Superior temporal gyrus (tissue), 1 donor: Measurements from ENCODE around the gene RAX.

Experiments used
- DNase-seq: peaks from one replicate; pipeline ENCODE4 v3.0.0-alpha.2; 2016; ENCODE audit errors: extremely low spot score

Gene RAX

DNA sequence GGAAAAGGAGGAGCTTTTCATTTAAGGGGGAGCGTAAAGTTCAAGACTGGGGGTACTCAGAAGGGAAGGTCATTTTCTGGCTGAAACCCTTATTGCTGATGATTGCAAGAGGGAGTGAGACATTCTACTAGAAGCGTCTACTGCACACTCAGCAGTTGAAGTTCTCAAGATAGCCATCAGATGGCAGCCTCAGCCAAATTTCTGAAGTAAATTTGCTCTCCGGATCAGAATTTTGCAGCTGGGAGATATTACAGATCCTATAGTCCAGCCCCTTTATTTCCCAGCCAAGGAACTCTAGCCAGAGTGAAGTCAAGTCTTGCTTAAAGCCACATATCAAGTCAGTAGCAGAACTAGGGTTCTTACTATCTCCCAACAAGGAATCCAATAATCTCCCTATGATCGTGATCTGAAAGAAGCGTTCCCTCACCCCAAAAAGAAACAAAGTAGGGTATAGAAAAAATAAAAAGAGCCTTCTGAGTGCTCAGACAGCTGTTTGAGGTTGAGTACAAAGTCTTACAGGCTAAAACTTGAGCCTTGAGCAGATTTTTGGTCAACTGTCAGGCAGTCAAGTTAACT is 24.0 kb downstream of the RAX start:
- DNase-seq, result peak; percentile 89

DNA sequence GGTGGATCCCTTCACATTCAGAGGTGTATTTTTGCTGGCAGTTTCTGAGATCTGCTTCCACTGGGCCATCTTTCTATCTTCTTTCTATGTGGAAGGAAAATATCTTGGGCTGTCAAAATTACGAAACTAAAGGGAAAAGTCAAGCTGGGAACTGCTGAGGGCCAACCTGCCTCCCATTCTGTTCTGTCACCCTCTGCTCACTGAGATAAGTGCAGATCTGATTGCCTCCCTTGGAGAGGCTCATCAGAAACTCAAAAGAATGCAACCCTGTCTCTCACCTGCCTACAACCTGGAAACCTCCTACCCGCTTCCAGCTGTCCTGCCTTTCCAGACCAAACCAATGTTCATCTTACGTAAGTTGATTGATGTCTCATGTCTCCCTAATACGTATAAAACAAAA is 26.5 kb downstream of the RAX start:
- no peak for DNase-seq

DNA sequence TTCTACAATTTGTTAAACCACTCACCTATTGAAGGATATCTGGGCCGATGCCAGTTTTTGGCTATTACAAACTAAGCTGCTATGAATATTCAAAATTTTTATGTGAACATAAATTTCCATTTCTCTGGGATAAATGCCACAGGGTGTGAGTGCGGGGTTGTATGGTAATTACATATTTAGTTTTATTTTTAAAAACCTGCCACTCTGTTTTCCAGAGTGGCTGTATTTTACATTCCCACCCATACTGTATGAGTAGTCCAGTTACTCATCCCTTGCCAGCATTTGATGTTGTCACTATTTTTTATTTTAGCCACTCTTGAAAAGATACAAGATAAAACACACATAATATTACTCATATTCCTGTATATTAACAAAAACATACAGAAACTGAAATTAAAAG is 30.3 kb downstream of the RAX start:
- no peak for DNase-seq

DNA sequence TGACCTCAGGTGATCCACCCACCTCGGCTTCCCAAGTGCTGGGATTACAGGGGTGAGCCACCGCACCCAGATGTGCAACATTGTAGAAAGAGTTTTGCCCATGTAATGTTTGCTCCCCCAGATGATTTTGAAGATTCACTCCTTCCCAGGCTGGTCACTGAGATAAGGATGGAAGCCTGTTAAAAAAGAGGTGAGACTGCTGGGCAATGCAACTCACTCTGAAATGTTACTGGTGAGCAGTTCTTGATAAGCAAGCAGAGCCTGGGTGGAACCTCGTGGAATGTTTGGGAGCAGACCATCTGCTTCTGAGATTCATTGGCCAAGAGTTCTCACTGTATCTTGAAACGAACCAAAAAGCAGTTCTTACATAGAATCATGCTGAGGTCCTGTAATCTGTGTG is 33.6 kb downstream of the RAX start:
- no peak for DNase-seq

DNA sequence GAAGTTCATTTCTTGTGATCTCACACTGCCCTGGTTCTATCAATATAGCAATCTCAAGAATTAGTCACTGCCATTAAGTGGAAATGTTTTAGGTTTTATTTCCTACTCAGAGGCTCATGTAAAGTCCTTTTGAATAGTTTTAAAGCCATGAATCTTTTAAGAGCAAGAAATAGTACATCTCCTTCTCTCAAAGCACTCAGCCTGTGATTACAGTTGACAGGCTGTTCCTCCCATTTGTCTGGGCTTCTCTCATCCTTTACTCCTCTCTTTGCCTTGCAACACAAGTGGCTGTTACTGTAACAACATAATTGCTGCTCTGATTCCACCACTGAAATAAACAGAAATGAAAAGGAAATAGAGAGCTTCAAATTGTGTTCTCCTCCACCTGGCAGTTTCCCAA is 34.9 kb downstream of the RAX start:
- DNase-seq, result no peak

DNA sequence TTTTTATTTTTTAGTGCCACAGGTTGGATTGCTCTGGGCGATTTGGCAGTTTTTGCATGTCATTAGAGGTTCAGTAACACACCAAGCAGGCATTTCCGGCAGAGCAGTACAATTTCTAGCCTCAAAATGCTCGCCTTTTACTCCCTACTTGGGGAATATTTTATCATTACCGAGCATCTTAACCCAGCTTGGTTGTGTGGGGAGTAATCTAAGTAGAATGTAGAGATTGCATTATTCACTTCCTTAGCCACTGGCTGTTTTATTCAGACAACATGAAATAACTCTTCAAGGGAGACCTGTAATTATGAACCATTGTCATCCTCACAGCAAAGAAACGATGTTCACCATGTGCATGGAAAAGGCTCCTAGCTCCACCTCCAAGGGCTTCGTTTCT is 40.2 kb downstream of the RAX start:
- no peak for DNase-seq

DNA sequence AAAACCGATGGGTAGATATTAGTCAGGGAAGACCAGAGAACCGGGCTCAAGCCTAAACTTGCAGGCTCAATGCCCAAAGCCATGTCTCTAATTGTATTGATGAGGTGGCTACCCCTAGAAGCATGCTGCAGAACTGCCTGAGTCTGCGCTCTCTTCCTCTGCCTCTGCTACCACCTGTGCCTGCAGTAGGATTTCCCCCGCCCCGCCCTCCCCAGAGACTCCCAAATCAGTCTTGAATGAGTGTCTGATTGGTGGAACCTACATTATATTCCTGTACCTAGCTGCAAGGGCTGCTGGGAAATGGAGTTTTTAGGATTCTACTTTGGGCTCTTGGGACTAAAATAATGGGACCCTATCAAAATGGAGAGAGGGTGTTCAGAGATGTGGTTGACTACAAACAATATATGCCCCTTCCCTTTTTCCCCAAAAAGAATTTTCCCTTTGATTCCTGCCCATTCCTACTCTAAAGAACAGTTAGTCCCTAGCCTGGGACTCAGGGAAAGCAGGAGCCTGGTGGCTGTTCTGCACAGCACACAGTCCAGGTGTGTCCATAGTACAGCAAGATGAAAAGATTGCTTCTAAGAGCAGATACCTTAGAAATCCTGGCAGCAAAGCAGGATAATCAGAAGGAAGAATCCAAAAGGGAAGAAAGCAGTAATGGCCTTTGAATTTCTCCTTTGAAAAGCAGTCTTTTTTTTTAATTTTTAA is 40.8 kb downstream of the RAX start:
- DNase-seq, result no peak

DNA sequence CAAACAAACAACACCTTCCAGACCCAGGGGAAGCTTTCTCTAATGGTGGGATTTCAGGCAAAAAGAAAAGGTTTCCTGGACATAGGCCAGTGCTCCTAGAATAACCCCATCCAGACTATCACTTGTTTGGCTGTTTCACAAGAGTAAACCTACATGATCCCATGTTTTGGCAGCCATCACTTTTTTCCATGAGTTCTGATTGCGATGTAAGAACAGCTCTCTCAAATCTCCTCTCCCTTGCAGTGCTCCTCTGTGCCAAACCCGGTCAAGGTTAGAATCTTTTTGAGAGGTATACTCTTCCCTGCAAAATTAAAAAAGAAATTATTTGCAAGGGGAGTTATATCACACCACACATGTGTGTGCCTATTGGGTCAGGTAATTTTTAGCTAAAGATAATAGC is 41.4 kb downstream of the RAX start:
- DNase-seq, result no peak

DNA sequence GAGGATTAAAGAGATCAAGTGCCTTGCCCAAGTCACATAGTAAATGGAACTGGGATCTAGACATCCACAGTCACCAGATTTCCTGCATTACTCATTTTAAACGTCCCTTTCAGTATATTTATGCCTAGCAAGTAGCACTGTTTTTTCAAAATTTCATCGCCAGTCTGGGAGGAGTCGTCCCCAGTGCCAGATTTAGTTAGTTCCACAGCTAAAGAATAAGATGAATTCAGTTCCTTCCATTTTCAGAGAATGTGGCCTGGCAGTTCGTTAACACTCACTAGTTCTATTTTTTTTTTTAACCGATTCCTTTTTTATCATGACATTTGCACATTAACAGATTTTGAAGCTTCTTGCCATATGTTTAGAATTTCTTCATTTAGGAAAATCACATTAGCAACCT is 42.1 kb downstream of the RAX start:
- peak; percentile 43 for DNase-seq

DNA sequence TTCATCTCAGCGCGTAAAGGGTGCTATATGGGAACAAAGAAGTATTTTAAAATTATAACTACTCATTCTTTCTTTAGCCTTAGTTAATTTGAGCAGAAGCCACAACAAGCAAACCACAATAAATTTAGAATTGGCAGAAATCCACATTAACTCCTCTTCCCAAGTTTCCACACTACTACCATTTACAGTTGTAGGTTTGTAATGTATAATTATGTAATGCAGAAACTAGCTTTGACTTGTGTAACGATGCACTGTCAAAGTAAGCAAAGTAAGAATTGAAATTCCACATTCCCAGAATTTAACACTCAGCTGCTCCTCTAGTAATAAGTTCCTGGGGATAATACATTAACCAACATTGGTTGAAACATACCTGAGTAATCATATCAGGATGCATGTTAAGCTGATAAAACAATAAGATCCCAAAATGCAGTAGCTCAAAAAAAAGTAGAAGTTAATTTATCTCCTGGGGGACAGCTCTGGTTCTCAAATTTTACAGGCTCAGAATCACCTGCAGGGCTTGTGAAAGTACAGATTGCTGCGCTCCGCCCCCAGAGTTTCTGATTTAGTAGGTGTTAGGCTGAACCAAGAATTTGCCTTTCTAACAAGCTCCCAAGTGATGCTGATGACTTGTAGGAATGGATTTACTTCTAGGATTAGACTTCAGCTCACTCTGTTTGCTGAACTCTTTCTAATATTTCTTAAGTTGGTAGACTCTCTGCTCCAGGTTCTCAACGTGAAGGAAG is 43.4 kb downstream of the RAX start:
- DNase-seq, result no peak

DNA sequence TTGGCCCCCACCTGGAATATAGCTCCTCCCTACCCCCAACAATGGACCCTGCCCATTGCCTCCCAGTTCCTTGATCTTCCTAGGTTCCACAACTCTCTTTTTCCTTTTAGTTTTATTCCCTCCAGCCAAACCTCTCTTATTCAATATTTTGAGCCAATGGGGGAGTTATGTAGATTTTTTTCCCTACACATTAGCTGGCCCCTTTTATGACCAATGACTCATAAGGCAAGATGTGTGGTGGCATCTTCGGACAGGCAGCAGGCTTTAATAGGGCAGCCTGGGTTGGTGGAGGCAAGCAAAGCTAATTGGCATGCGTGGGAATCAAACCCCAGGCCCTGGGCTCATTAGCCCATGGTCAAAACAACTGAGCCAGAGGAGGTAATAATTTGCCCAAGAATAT is 44.1 kb downstream of the RAX start:
- DNase-seq, result no peak

DNA sequence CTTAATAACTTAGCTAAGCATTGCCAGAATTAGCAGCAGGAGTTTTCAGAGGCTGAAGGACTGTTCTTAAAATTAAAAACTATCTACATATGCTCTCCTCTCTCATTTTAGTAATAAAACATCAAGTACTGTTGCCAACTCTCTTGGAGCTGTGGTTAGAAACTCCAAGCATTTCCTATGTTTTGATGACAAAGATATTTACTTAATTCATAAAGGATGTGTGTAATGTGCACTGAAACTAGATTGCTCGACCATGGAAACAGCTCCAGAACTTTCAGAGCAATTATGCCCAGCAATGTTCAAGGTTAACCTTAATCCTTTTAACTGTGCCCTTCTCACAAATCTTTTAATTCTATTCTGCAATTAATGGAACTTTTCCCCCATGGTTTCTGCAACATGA is 44.9 kb downstream of the RAX start:
- DNase-seq, result no peak

DNA sequence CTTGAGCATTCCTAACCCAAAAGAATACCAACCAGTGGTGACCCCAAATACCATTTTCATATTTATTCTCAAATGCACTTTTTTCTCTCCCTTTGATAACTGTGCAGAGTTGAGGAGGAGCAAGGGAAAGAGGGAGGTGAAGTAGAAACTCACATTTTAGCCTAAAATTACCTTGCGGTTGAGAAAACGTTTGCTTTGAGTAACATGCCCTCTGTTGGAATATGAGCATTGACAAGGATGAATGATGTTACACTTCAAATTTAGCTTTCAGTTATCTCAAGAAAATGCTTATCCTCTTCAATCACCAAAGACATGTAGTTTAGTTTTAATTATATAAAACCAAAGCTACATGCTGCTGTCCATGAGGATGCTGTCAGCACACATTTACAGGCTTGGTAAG is 50.9 kb downstream of the RAX start:
- no peak for DNase-seq

DNA sequence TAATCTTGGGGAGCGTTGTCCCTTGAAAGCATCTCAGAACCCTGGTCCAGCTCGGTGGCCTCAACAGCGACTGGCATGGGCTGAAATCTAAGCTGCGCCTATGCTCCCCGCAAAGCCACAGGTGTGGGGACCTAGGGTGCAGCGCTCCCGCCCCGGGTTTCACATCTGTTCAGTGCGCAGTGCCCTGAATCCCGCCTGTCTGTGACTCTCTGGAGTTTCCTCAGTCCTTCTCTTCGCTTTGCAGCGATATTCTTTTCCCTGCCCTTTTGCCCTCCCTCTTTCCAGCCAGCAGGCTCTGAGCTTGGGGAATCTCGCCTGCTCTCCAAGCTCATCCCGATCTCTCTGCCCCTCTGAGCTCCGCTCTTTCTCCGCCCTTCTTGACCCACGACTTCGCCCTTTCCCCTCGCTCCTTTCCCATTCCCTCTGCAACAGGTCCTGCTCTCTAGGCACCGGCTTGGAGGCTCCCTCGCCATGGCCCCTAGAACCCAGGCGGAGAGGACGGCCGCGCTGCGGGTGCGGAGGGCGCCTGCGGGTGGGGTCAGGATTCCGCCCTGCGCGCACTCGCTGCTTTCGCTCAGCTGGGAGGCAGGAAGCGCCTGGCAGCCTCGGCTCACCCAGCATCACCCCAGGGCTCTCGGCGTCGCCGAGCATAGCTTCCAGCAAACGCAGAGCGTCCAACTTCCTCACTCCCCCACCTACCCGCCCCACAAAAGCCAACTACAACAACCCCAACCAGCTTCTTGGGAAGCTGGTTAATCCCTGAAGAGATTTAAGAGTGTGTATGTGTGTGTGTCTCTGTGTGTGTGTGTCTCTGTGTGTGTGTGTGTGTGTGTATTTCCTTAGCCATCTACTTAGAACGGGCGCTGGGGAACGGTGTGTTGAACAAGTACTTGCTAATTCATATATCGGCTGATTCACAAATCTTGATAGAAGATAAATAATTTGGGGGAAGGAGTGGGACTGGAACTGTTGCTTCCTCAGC is 52.2 kb downstream of the RAX start:
- DNase-seq, result no peak

DNA sequence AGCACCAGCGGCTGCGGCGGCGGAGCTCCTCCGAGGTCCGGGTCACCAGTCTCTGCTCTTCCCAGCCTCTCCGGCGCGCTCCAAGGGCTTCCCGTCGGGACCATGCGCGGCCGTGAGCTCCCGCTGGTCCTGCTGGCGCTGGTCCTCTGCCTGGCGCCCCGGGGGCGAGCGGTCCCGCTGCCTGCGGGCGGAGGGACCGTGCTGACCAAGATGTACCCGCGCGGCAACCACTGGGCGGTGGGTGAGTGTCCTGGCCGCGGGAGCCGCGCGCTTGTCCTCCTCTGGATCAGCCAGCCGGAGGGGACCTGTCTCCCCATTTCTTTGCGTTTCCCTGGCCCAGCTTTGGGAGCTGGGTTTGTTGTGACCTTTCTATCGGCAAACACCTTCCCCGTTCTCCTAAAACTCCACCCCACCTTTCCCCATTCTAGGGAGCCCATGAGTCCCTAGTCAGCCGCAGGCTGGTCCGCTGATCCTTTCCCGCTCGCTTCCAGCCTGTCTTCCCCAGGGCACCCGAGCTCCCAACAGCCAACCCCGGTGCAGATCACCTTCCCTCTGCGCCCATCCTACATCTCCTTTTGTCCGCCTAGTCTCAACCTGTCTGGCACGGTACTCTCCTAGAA is 53.0 kb downstream of the RAX start:
- no peak for DNase-seq

DNA sequence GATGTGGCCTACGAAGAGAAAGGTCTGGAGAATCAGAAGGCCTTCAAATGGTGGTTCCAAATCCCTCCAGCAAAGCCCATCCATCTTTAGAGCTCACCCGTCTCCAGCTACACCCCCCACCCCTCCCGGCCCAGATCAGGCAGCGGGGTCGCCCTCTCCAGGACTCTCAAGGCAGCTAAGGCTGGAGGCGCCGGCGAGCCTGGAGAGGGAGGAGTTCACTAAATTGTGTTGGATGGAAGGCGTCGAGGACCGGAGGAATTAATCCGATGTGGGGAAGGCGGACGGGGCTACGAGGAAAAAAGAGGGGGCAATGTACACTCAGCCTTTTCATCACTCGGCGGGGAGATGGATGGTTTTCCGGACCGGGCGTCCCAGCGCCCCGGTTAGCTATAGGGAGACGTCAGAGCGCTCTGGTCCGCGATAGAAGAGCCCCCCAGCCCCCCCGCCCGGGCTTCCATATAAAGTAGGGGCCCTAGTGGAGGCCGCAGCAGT is 53.5 kb downstream of the RAX start, which contains the start of gene GRP:
Gene GRP (plus strand): TSS at position 487 of the 492 bp plus-strand sequence. CDS start 108 bp downstream, outside the sequence.
- DNase-seq, result no peak

DNA sequence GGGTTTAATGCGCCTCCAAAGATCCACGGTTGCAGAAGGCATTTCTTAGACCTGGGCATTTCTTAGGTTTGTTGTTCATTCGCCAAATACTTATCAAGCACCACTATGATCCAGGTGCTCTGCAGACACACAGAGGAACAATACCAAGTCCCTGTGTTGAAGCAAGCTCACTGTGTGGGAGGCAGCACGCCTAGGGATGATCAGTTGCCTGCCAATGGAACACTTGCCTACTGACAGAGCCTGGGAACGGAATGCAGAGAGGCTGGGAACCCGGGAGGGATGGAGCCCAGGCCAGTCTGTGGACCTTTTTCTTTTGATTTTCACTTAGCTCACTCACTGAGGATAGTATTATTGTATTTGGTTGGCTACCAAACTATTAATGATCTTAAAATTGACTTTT is 55.2 kb downstream of the RAX start:
- no peak for DNase-seq
